Testis (tissue), 3 donors: ENCODE data around the gene UVRAG. TPM values are rescaled to one million over a fixed set of nuclear protein-coding genes. Genes with fewer than 3 reads are reported as not detected.

Source experiments
- DNase-seq: peaks from one replicate; pipeline ENCODE4 v3.0.0-alpha.2; 2019
- H3K27ac ChIP-seq, 2 donors: fragments of 200-600 bp; sonication (generic); one replicate each; pipeline ENCODE4 v1.5.1; 2019
- H3K27me3 ChIP-seq: fragments of 200-600 bp; sonication (generic); one replicate; pipeline ENCODE4 v1.5.1; 2019
- H3K36me3 ChIP-seq: fragments of 200-600 bp; sonication (generic); one replicate; pipeline ENCODE4 v1.5.1; 2017; ENCODE audit warnings: low read depth; ENCODE audit errors: missing control alignments
- H3K4me1 ChIP-seq: fragments of 200-600 bp; sonication (generic); one replicate; pipeline ENCODE4 v1.5.1; 2019
- H3K4me3 ChIP-seq, 2 donors: fragments of 200-600 bp; sonication (generic); one replicate each; pipeline ENCODE4 v1.5.1; 2017 to 2019
- H3K9me3 ChIP-seq: fragments of 200-600 bp; sonication (generic); one replicate; pipeline ENCODE4 v1.5.1; 2017
- POLR2A ChIP-seq: fragments of 450-650 bp; IDR thresholded peaks from one replicate; pipeline ENCODE4 v1.6.1; 2017; ENCODE audit warnings: antibody characterized with exemption, mild to moderate bottlenecking, moderate library complexity
- WGBS, 2 donors: methylation state at CpG; one replicate each; pipeline ENCODE4 v1.1.5; 2018; 5-methylcytosine and 5-hydroxymethylcytosine counted together
- intact Hi-C: fragments of 100-400 bp; cut with DNase I; formaldehyde crosslinking; loops from one replicate; pipeline ENCODE4 v1.15.1; 2023; ENCODE audit warnings: low total_unique reads
- polyA plus RNA-seq: library from polyadenylated mRNA; stranded (reverse); fragments of 350-450 nt; fragmentation: Illumina TruSeq; extraction: RNeasy Lipid Tissue Mini Kit (QIAGEN cat#74804); gene quantifications from one replicate; pipeline ENCODE4 v1.2.3, GENCODE V29; 2014; ENCODE audit warnings: low read depth, low replicate concordance; ENCODE audit not compliant: insufficient read depth
- total RNA-seq, 2 donors: library from RNA; depleted of rRNA; stranded (reverse); fragments of >200 nt; gene quantifications; one replicate each; pipeline ENCODE4 v1.2.3, GENCODE V29; 2016
- TF ChIP-seq, protein P1 (sequence below), 3 experiments: fragments of 450-650 bp in 2 of 3; fragments of 200-600 bp in 1 of 3; sonication (generic) in 1 of 3; IDR thresholded peaks; one replicate each; pipeline ENCODE4 v1.5.1; 2016 to 2019; ENCODE audit warnings: antibody characterized with exemption in 3 of 3, mild to moderate bottlenecking in 2 of 3, moderate library complexity in 1 of 3

Gene UVRAG
- total and polyA plus RNA-seq, 3 donors from 2014 or later: 10.8 to 22.4 (median 20.1) TPM

DNA sequence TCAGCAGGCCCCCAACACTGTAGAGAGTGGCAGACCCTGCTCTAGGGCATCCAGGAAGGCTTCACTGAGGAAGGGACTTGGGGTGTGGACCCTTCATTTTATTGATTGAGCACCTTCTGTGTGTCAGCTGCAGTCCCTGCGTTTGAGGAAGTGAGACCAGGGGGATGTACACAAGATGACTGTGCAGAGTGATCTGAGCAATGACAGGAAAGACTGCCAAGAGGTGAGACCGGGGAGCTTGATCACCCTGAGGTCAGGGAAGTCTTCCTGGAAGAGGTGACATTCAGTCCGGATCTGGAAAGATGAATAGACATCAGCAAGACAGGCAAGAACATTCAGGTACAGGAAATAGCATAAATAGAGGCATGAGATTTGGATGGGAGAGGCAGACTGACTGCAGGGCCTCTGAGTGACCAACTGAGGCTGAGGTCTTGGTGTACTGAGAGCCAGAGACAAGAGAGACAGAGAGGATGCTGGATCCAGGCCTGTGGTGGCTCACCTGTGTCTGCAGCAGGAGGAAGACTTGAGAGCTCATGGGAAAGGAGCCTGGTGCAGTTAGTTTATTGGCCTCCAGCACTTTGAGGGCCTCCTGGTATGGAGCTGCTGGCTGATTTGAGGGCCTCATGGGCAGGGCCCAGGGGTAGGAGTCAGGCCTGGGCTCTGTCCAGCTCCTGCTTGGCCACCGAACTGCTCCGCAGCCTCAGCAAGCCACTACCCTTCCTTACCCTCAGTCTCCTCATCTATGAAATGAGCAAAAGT is 41.2 kb upstream of the UVRAG start:
- Histone ChIP-seq H3K36me3 (no peaks in the 10 kb centered on the region), H3K4me3 (no peak overlapping the region), H3K9me3 (no peaks in the 10 kb centered on the region), H3K27me3 (no peaks in the 10 kb centered on the region), H3K27ac (no peak overlapping the region), H3K4me1 (no peaks in the 10 kb centered on the region)
- no peak for TF ChIP-seq POLR2A
- TF ChIP-seq, protein P1, sequence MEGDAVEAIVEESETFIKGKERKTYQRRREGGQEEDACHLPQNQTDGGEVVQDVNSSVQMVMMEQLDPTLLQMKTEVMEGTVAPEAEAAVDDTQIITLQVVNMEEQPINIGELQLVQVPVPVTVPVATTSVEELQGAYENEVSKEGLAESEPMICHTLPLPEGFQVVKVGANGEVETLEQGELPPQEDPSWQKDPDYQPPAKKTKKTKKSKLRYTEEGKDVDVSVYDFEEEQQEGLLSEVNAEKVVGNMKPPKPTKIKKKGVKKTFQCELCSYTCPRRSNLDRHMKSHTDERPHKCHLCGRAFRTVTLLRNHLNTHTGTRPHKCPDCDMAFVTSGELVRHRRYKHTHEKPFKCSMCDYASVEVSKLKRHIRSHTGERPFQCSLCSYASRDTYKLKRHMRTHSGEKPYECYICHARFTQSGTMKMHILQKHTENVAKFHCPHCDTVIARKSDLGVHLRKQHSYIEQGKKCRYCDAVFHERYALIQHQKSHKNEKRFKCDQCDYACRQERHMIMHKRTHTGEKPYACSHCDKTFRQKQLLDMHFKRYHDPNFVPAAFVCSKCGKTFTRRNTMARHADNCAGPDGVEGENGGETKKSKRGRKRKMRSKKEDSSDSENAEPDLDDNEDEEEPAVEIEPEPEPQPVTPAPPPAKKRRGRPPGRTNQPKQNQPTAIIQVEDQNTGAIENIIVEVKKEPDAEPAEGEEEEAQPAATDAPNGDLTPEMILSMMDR (IDR thresholded peaks at IDR 0.05): no peak
- 86 to 91% methylated on average over 4 to 5 of the region's 5 CpGs for WGBS, 2 donors
- DNase-seq: no peak
- intact Hi-C loops: no loop called here

DNA sequence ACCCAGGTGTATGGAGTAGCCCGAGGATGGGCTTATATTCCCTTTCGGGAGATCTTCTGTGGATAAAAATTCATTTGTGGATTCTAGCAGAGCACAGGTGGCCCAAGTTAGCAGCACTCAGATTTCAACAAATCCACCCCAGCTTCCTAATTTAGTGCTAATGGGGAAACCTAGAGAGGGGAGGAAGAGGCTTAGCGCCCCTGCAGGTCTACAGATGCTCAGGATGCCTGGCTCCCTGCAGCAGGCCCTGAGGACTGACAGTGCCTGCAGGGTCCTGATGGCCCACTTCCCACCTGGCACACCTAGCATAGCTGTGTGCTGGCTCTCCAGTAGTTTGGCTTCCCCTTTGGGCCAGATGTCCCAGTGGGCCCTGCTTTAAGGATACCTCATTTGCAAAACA is 40.0 kb upstream of the UVRAG start:
- Histone ChIP-seq H3K4me1 (no peaks in the 10 kb centered on the region), H3K9me3 (no peaks in the 10 kb centered on the region), H3K27ac (no peak overlapping the region), H3K36me3 (no peaks in the 10 kb centered on the region), H3K27me3 (no peaks in the 10 kb centered on the region), H3K4me3 (no peak overlapping the region)
- DNase-seq: no peak
- no peak for TF ChIP-seq POLR2A
- TF ChIP-seq, protein P1 (IDR thresholded peaks at IDR 0.05): no peak
- intact Hi-C loops: no loop called here
- 87 to 100% methylated on average over 3 of the region's 3 CpGs for WGBS, 2 donors

DNA sequence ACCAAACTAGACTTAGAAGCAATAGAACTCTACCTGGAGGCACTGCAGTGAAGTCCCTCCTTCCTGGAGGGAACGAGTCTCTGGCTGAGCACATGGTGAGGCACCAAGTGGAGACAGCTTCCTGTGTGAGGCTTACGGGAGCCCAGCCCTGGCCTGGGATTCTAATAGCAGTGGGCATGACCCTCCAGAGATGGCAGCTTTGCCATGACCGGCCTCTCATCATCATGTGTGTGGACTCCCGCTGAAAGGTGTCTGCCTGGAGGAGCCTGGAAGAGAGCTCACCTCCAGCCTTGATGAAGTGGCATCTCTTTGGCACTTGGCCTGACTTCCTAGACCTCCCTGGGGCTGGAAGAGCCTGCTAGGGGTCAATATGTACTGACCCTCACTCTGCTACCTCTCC is 38.5 kb upstream of the UVRAG start:
- H3K36me3 ChIP-seq: no peaks in the 10 kb centered on the region
- TF ChIP-seq, protein P1 (IDR thresholded peaks at IDR 0.05): no peak
- no peak for TF ChIP-seq POLR2A
- H3K4me1 ChIP-seq: peaks cover 3% of the 10 kb centered on the region
- WGBS, 2 donors: 82% methylated on average over 4 of the region's 4 CpGs; no CpG with 5 or more reads in 1 of the 2 donors
- no peaks in the 10 kb centered on the region for H3K9me3 ChIP-seq
- DNase-seq: no peak
- intact Hi-C loops: no loop called here
- H3K27ac ChIP-seq: no peak overlapping the region
- no peak overlapping the region for H3K4me3 ChIP-seq
- H3K27me3 ChIP-seq: no peaks in the 10 kb centered on the region

DNA sequence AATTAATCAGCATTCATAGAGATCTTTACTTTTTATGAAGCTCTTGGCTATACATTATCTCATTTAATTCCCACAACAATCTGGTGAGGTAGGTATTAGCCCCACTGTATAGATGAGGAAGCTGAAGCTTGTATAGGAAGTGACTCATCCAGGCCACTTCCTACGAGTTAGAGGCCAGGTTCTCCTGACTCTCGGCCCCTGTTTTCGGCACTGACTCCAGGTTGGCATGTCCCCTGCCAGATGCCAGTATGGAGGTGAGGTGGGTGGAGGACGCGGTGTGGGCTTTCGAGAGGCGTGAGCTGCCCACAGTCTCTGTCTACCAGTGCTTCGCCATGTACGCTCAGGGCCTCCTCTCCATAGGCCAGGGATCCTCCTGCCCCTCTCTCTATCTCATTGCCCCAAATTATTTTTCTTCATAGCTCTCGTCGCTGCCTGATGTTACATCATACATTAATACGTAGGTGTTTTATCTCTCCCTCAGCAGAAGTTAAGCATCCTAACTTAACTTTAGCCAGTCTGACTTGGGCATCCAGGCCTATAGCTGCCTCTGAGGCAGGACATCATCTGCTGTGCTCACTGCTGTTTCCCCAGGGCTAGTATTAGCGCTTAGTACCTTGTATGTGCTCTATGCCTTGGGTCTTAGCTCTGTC is 37.4 kb upstream of the UVRAG start:
- no peak overlapping the region for H3K4me3 ChIP-seq
- no peaks in the 10 kb centered on the region for H3K9me3 ChIP-seq
- no peak overlapping the region for H3K27ac ChIP-seq
- H3K4me1 ChIP-seq: peaks cover 3% of the 10 kb centered on the region
- H3K27me3 ChIP-seq: no peaks in the 10 kb centered on the region
- 91 to 93% methylated on average over 13 of the region's 13 CpGs for WGBS, 2 donors
- intact Hi-C loops: no loop called here
- DNase-seq: no peak
- TF ChIP-seq, protein P1 (IDR thresholded peaks at IDR 0.05): no peak
- TF ChIP-seq POLR2A: no peak
- no peaks in the 10 kb centered on the region for H3K36me3 ChIP-seq
